ENCODE data around the gene VWC2. TPM values are rescaled to one million over a fixed set of nuclear protein-coding genes. Genes with fewer than 3 reads are reported as not detected.
A peak's percentile ranks its signal among the peaks of the same experiment; 100 is the strongest.

The VWC2 gene
- total RNA-seq, 6 donors from 2014 or later, result 0.09 to 0.20 (median 0.13) TPM; not detected in 2

- no peaks in the 10 kb centered on the region for H3K4me1 ChIP-seq
- no peak overlapping the region for H3K27ac ChIP-seq
- ATAC-seq (ENCODE audit: low FRiP score in 2 of 2) (no peak), DNase-seq (no peak)
- no peak overlapping the region for H3K4me3 ChIP-seq
- no peaks in the 10 kb centered on the region for H3K36me3 ChIP-seq
- H3K27me3 ChIP-seq, result no peaks in the 10 kb centered on the region
- no peaks in the 10 kb centered on the region for H3K9me3 ChIP-seq
- 76 to 80% methylated on average over 1 of the region's 1 CpG for WGBS, 2 donors
- TF ChIP-seq CTCF (IDR thresholded peaks at IDR 0.05), result no peak
- no peak for TF ChIP-seq EP300 (IDR thresholded peaks at IDR 0.05)
- TF ChIP-seq POLR2A (IDR thresholded peaks at IDR 0.05), result no peak
- TF ChIP-seq POLR2AphosphoS5 (IDR thresholded peaks at IDR 0.05), result no peak
Observed at GRCh38 chr7:49883933-49884332, 110.5 kb downstream of the VWC2 start.

- H3K4me3 ChIP-seq, result no peak overlapping the region
- DNase-seq (peak in 1 of 2 donors; percentile 43), ATAC-seq (ENCODE audit: low FRiP score in 2 of 2) (no peak)
- H3K27ac ChIP-seq, result no peak overlapping the region
- no peak for TF ChIP-seq POLR2A (IDR thresholded peaks at IDR 0.05)
- TF ChIP-seq EP300 (IDR thresholded peaks at IDR 0.05), result no peak
- no peaks in the 10 kb centered on the region for H3K36me3 ChIP-seq
- H3K9me3 ChIP-seq, result no peaks in the 10 kb centered on the region
- no peaks in the 10 kb centered on the region for H3K27me3 ChIP-seq
- 75 to 83% methylated on average over 11 of the region's 11 CpGs for whole genome bisulfite sequencing, 2 donors
- H3K4me1 ChIP-seq, result no peaks in the 10 kb centered on the region
Observed at GRCh38 chr7:49885593-49886285, 112.3 kb downstream of the VWC2 start.

GRCh38 chr7:49892481-49892880 lies 119.0 kb downstream of the VWC2 start:
- Histone ChIP-seq H3K9me3 (no peaks in the 10 kb centered on the region), H3K4me3 (no peak overlapping the region), H3K27me3 (no peaks in the 10 kb centered on the region), H3K27ac (no peak overlapping the region), H3K4me1 (no peaks in the 10 kb centered on the region), H3K36me3 (no peaks in the 10 kb centered on the region)
- TF ChIP-seq POLR2A (IDR thresholded peaks at IDR 0.05) (no peak), CTCF (IDR thresholded peaks at IDR 0.05) (no peak), EP300 (IDR thresholded peaks at IDR 0.05) (no peak), POLR2AphosphoS5 (IDR thresholded peaks at IDR 0.05) (no peak)
- WGBS, 2 donors, result 76 to 80% methylated on average over 2 of the region's 2 CpGs
- ATAC-seq (ENCODE audit: low FRiP score in 2 of 2), result no peak
- DNase-seq, result no peak

- 76 to 79% methylated on average over 4 of the region's 4 CpGs for WGBS, 2 donors
- Histone ChIP-seq H3K4me3 (no peak overlapping the region), H3K27ac (no peak overlapping the region), H3K36me3 (no peaks in the 10 kb centered on the region), H3K27me3 (no peaks in the 10 kb centered on the region), H3K4me1 (no peaks in the 10 kb centered on the region), H3K9me3 (no peaks in the 10 kb centered on the region)
- DNase-seq, result no peak
- no peak for ATAC-seq (ENCODE audit: low FRiP score in 2 of 2)
- TF ChIP-seq POLR2A (IDR thresholded peaks at IDR 0.05), result no peak
- TF ChIP-seq EP300 (IDR thresholded peaks at IDR 0.05), result no peak
- no peak for TF ChIP-seq CTCF (IDR thresholded peaks at IDR 0.05)
- no peak for TF ChIP-seq POLR2AphosphoS5 (IDR thresholded peaks at IDR 0.05)
Observed at GRCh38 chr7:49893131-49893530, 119.7 kb downstream of the VWC2 start.

GRCh38 chr7:49894543-49894942 lies 121.1 kb downstream of the VWC2 start:
- ATAC-seq (ENCODE audit: low FRiP score in 2 of 2) (no peak), DNase-seq (no peak)
- Histone ChIP-seq H3K27me3 (no peaks in the 10 kb centered on the region), H3K4me1 (no peaks in the 10 kb centered on the region), H3K27ac (no peak overlapping the region), H3K4me3 (no peak overlapping the region), H3K36me3 (no peaks in the 10 kb centered on the region), H3K9me3 (no peaks in the 10 kb centered on the region)
- no peak for TF ChIP-seq EP300 (IDR thresholded peaks at IDR 0.05)
- no peak for TF ChIP-seq POLR2AphosphoS5 (IDR thresholded peaks at IDR 0.05)
- TF ChIP-seq CTCF (IDR thresholded peaks at IDR 0.05), result no peak
- TF ChIP-seq POLR2A (IDR thresholded peaks at IDR 0.05), result no peak
- WGBS, 2 donors, result 92 to 93% methylated on average over 4 of the region's 4 CpGs
